Fibroblast of the aortic adventitia (primary cell): ENCODE measurements around the gene ABL1. TPM values are rescaled to one million over a fixed set of nuclear protein-coding genes. Genes with fewer than 3 reads are reported as not detected.

Experiments used
- DNase-seq: peaks from one replicate; pipeline ENCODE4 v3.0.0-alpha.2; 2010; ENCODE audit warnings: low read depth
- H3K4me3 ChIP-seq: 2 replicates; pipeline ENCODE4 v1.5.1; 2011; ENCODE audit warnings: low read depth, mild to moderate bottlenecking, control low read depth, low read length, moderate library complexity
- CTCF ChIP-seq: IDR thresholded peaks from 2 replicates; pipeline ENCODE4 v1.5.1; 2011; ENCODE audit warnings: mild to moderate bottlenecking, low read length, control low read depth, inconsistent platforms; ENCODE audit not compliant: insufficient read depth
- total RNA-seq: library from RNA; depleted of rRNA; stranded (reverse); fragments of >200 nt; gene quantifications from 2 replicates; pipeline ENCODE4 v1.2.3, GENCODE V29; 2012; ENCODE audit warnings: low replicate concordance

ABL1 gene
- total RNA-seq, 1 donor: 73.3 TPM

- no peak overlapping the region for H3K4me3 ChIP-seq
- DNase-seq: no peak
- no peak for TF ChIP-seq CTCF
Measured at GRCh38 chr9:130830231-130830760, 4.8 kb upstream of the ABL1 start.

- TF ChIP-seq CTCF: no peak
- H3K4me3 ChIP-seq: no peak overlapping the region
- no peak for DNase-seq
Measured at GRCh38 chr9:130831077-130831476, 4.0 kb upstream of the ABL1 start.

- no peak for TF ChIP-seq CTCF
- DNase-seq: no peak
- no peak overlapping the region for H3K4me3 ChIP-seq
Measured at GRCh38 chr9:130833031-130833990, 1.7 kb upstream of the ABL1 start.

GRCh38 chr9:130835441-130836298 lies 616 bp downstream of the ABL1 start:
- DNase-seq: peak; percentile 68

GRCh38 chr9:130837002-130837511 lies 2.0 kb downstream of the ABL1 start:
- TF ChIP-seq CTCF: no peak
- H3K4me3 ChIP-seq: peak overlapping the region; percentile 84
- DNase-seq: peak; percentile 92

More at GRCh38 chr9:130835441-130836298, 616 bp downstream of the ABL1 start:
- TF ChIP-seq CTCF: no peak
- peak overlapping the region; percentile 84 for H3K4me3 ChIP-seq

GRCh38 chr9:130837643-130838042 lies 2.6 kb downstream of the ABL1 start:
- DNase-seq: no peak
- TF ChIP-seq CTCF: no peak
- H3K4me3 ChIP-seq: peak overlapping the region; percentile 84
